KMS-11 (cell line): ENCODE measurements around the gene TMEM176A.

Experiments used
- H2AFZ ChIP-seq: fragments of 200-600 bp; sonication (generic); 2 replicates; pipeline ENCODE4 v1.6.1; 2016; ENCODE audit warnings: antibody characterized with exemption, mixed run types, low read depth
- H3K27ac ChIP-seq: fragments of 200-600 bp; sonication (generic); 2 replicates; pipeline ENCODE4 v1.6.1; 2016; ENCODE audit warnings: mild to moderate bottlenecking, mixed run types
- H3K27me3 ChIP-seq: fragments of 200-600 bp; sonication (generic); 2 replicates; pipeline ENCODE4 v1.6.1; 2017; ENCODE audit warnings: mild to moderate bottlenecking, low read depth, mixed run types, moderate library complexity; ENCODE audit not compliant: insufficient read depth
- H3K36me3 ChIP-seq: fragments of 200-600 bp; sonication (generic); 2 replicates; pipeline ENCODE4 v1.6.1; 2017; ENCODE audit warnings: mild to moderate bottlenecking, mixed run types; ENCODE audit not compliant: insufficient read depth
- H3K4me1 ChIP-seq: fragments of 200-600 bp; sonication (generic); 2 replicates; pipeline ENCODE4 v1.6.1; 2016; ENCODE audit warnings: mild to moderate bottlenecking, low read depth, mixed run types; ENCODE audit not compliant: poor library complexity, severe bottlenecking
- H3K4me2 ChIP-seq: fragments of 200-600 bp; sonication (generic); 2 replicates; pipeline ENCODE4 v1.7.0; 2016; ENCODE audit warnings: mild to moderate bottlenecking, mixed run types
- H3K4me3 ChIP-seq: fragments of 200-600 bp; sonication (generic); IDR thresholded peaks from 2 replicates; pipeline ENCODE4 v1.6.1; 2017; ENCODE audit warnings: low read depth, low read length, mixed read lengths; ENCODE audit not compliant: insufficient read depth
- H3K79me2 ChIP-seq: fragments of 200-600 bp; sonication (generic); 2 replicates; pipeline ENCODE4 v1.6.1; 2016; ENCODE audit warnings: low read depth, mixed run types; ENCODE audit not compliant: insufficient read depth
- H3K9ac ChIP-seq: fragments of 200-600 bp; sonication (generic); 2 replicates; pipeline ENCODE4 v1.6.1; 2016; ENCODE audit warnings: mild to moderate bottlenecking, mixed run types
- H4K20me1 ChIP-seq: fragments of 200-600 bp; sonication (generic); 2 replicates; pipeline ENCODE4 v1.6.1; 2016; ENCODE audit warnings: mild to moderate bottlenecking, mixed run types; ENCODE audit not compliant: insufficient read depth
- TF ChIP-seq, protein P1 (sequence below): fragments of 200-600 bp; sonication (generic); conservative IDR thresholded peaks from 2 replicates; pipeline ENCODE4 v1.6.1; 2017; ENCODE audit warnings: low read depth, mild to moderate bottlenecking, antibody characterized with exemption, low read length, moderate library complexity, mixed read lengths

TMEM176A gene

DNA sequence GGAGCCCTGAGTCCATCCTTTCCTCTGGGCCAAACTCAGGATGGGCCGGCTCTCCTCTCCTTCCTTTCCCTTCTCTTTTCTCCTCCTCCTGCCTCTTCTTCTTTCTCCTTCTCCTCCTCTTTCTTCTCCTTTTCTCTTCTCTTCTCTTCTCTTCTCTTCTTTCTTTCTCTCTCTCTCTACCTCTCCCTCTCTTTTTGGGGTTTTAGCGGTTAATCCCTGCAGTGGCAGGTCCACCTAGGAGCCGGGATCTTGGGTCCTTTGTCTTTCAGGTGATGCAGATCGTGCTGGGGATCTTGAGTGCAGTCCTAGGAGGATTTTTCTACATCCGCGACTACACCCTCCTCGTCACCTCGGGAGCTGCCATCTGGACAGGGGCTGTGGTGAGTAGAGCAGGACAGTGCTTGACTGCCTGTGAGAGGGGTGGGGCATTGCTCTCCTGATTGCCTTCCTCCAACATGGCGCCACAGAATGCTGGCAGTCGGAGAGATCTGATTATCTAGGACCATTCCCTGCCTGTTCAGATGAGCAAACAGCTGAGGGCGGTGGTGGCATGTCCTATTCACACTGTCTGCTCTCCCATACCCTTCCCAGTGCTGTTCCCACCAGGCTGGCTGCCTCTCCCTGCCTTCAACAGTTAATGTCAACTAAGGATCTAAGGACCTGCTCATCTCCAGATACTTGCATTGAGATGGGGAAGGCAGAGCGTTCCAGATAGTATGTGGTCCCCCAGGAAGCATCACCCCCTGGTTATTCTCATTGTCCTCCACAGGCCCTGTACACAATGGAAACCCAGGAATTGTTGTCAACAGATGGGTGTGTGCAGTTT, 1.6 kb downstream of the TMEM176A start:
- H3K4me3 ChIP-seq: no peak overlapping the region

GRCh38 chr7:150803161-150803860, 2.7 kb downstream of the TMEM176A start:
- Histone ChIP-seq H3K4me2 (no peak overlapping the region), H3K9ac (no peak overlapping the region), H3K36me3 (no peaks in the 10 kb centered on the region), H3K79me2 (no peaks in the 10 kb centered on the region), H2AFZ (no peak overlapping the region), H3K27ac (no peak overlapping the region), H3K27me3 (no peaks in the 10 kb centered on the region), H4K20me1 (no peaks in the 10 kb centered on the region), H3K4me3 (no peak overlapping the region), H3K4me1 (no peaks in the 10 kb centered on the region)
- TF ChIP-seq, protein P1, sequence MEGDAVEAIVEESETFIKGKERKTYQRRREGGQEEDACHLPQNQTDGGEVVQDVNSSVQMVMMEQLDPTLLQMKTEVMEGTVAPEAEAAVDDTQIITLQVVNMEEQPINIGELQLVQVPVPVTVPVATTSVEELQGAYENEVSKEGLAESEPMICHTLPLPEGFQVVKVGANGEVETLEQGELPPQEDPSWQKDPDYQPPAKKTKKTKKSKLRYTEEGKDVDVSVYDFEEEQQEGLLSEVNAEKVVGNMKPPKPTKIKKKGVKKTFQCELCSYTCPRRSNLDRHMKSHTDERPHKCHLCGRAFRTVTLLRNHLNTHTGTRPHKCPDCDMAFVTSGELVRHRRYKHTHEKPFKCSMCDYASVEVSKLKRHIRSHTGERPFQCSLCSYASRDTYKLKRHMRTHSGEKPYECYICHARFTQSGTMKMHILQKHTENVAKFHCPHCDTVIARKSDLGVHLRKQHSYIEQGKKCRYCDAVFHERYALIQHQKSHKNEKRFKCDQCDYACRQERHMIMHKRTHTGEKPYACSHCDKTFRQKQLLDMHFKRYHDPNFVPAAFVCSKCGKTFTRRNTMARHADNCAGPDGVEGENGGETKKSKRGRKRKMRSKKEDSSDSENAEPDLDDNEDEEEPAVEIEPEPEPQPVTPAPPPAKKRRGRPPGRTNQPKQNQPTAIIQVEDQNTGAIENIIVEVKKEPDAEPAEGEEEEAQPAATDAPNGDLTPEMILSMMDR: no peak

More for the DNA sequence above, 1.6 kb downstream of the TMEM176A start:
- Histone ChIP-seq H3K4me1 (no peaks in the 10 kb centered on the region), H3K27ac (no peak overlapping the region), H3K4me2 (no peak overlapping the region), H3K36me3 (no peaks in the 10 kb centered on the region), H3K79me2 (no peaks in the 10 kb centered on the region), H2AFZ (no peak overlapping the region), H3K9ac (no peak overlapping the region), H3K27me3 (no peaks in the 10 kb centered on the region), H4K20me1 (no peaks in the 10 kb centered on the region)
- TF ChIP-seq, protein P1: no peak

DNA sequence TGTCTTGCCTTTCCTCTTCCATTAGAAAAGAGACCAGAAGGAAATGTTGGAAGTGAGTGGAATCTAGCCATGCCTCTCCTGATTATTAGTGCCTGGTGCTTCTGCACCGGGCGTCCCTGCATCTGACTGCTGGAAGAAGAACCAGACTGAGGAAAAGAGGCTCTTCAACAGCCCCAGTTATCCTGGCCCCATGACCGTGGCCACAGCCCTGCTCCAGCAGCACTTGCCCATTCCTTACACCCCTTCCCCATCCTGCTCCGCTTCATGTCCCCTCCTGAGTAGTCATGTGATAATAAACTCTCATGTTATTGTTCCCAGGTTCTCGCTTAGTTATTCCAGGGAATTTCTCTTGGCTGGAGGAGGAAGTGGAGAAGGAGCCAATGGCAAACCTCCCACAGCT, 4.2 kb downstream of the TMEM176A start:
- no peak overlapping the region for H3K9ac ChIP-seq
- H3K27me3 ChIP-seq: no peaks in the 10 kb centered on the region
- H3K27ac ChIP-seq: no peak overlapping the region
- H3K4me2 ChIP-seq: no peak overlapping the region
- no peaks in the 10 kb centered on the region for H4K20me1 ChIP-seq
- no peaks in the 10 kb centered on the region for H3K36me3 ChIP-seq
- no peak overlapping the region for H2AFZ ChIP-seq
- TF ChIP-seq, protein P1: no peak
- no peaks in the 10 kb centered on the region for H3K4me1 ChIP-seq
- no peak overlapping the region for H3K4me3 ChIP-seq
- no peaks in the 10 kb centered on the region for H3K79me2 ChIP-seq

- Histone ChIP-seq H2AFZ (no peak overlapping the region), H3K4me1 (no peaks in the 10 kb centered on the region), H3K9ac (no peak overlapping the region), H3K4me2 (no peak overlapping the region), H3K4me3 (no peak overlapping the region), H3K27me3 (no peaks in the 10 kb centered on the region), H4K20me1 (no peaks in the 10 kb centered on the region), H3K79me2 (no peaks in the 10 kb centered on the region), H3K36me3 (no peaks in the 10 kb centered on the region), H3K27ac (no peak overlapping the region)
- TF ChIP-seq, protein P1: no peak
Observed at GRCh38 chr7:150805864-150806263, 5.3 kb downstream of the TMEM176A start.
